COLO668 (cell line): ENCODE results near the gene OSBP.
"Not testable (repeated sequence)": the region's sequence is repeated elsewhere in the genome, so short reads cannot be mapped to it uniquely, and the experiment has no call there.

Experiments
- DNase-seq: peaks from one replicate; lab custom pipeline; 2025; ENCODE audit not compliant: unreplicated experiment; lab: John Stamatoyannopoulos, UW

The OSBP gene

DNA sequence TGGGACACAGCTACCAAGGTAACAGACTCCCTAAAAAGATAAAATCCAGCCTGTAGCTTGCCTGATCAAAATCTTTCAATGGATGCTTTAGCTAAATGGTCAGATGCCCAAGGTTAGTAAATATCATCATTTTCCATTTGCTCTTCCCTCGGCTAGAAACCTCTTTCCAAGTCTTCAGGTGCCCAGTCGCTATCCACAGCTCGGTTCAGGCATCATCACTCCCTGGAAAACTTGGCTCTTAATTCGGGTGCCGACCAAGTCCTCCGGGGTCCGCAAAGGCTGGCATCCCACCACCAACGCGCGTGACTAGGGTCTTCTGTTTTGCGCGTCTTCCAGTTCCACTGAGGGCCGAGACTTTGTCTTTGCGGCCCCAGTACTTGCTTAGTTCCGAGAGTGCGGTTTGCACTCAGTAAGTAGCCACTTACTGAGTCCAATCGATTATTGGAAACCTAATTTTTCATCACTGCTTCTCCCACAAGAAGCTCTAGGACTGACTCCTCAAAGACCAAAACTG lies 59.9 kb downstream of the OSBP start:
- DNase-seq: no peak

DNA sequence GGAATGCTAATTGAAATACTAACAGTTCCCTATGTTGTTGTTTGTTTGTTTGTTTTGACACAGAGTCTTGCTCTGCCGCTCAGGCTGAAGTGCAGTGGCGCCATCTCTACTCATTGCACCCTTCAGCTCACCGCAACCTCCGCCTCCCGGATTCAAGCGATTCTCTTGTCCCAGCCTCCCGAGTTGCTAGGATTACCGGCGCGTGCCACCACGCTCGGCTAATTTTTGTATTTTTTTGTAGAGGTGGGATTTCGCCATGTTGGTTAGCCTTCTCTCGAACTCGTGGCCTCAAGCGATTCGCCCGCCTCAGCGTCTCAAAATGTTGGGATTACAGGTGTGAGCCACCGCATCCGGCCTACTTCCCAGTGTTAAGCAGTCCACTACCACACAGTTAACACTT lies 62.3 kb downstream of the OSBP start:
- DNase-seq: no peak

DNA sequence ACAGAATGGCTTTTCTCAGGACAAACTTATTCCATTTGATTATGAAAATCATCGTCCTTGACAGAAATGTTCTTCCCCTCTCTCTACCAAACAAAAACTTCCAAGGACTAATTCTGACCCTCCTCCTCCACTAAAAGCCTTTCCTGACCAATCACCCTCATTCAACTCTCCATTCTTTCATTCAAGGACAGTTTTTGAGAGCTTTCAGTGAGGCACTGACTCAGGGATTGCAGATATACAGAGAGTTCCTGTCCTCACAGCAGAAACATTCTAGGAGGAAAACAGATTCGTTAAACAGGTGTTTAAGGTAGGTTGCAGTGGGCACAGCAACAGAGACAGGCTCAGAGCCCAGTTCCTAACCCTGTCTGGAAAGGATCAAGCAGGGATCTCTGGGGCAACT lies 62.7 kb downstream of the OSBP start:
- DNase-seq: no peak

DNA sequence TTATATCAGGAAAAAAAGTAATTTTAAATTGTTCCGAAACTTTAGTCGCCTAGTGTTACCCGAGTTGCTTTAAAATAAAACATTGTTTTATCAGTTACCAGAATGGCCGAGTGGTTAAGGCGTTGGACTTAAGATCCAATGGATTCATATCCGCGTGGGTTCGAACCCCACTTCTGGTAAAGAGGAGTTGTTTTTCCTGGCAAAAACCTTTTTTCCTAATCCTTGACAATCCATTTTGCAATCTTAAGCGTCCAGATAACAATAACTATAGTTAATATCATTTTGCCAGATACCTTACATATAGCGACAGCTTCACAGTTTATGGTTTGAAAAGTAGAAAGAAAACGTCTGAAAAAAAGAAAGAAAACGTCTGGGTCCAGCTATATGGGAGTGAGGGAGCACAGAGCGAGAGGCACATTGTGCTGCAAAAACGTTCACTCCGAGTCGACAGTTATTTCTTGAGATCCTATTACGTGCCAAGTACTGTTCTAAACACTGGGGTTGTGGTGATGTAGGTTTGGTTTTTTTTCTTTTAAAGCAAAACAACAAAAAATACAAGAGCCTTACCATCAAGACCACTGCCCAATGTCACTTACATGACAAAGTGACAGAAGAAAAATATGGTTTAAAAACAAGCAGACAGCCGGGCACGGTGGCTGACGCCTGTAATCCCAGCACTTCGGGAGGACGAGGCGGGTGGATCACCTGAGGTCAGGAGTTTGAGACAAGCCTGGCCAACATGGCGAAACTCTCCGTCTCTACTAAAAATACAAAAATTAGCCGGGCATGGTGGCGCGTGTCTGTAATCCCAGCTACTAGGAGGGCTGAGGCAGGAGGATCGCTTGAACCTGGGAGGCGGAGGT lies 63.7 kb downstream of the OSBP start:
- DNase-seq: no peak

DNA sequence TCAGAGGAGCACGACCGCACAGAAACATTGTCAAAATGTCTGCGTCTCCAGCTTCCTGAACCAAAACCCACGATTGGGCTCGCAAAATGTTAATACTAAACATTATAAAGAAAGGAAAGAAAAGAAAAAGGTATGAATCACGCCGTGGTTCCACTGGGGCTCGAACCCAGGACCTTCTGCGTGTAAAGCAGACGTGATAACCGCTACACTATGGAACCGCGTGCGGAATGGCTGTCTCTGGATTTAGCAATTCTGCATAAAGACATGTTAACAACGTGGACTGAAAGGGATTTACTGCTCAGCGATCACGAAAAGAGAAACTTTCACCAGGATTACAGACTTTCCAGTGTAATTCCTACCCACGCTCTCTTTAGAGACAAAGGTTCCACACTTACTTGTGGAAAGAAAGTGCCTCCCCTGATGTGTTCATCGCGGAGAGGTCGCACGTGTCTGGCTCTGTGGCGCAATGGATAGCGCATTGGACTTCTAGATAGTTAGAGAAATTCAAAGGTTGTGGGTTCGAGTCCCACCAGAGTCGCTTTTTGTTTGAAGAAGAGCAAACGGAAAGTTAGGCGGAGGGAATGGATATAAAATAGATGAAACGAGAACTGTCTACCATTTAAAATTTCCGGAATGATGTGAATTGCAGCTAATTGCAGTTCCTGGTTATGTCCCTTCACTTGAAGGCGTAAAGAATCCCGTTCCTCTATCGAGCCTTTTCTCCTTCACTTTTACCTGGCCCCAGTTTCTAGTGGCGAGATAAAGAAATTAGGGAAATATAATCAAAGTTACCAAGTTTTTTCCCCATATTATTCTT lies 64.5 kb downstream of the OSBP start:
- DNase-seq: peak; percentile 82

DNA sequence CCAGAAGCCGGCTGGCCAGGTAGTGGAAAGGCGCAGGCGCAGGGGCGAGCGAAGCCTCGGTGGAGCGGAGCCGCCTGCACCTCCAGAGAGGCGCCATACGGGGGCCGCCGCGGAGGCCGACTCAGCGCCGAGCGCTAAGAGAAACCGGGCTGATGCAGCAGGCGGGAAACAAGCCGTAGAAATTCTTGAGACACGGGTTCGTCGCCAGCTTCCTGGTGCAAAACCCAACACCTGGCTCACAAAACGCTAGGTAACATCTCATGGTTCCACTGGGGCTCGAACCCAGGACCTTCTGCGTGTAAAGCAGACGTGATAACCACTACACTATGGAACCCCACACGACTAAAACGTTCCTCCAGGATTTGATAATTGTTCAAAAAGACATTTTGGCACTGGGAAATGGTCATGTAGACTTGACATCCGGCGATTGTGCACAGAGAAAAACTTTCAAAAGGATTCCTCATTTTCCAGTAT lies 65.2 kb downstream of the OSBP start:
- peak; percentile 92 for DNase-seq

DNA sequence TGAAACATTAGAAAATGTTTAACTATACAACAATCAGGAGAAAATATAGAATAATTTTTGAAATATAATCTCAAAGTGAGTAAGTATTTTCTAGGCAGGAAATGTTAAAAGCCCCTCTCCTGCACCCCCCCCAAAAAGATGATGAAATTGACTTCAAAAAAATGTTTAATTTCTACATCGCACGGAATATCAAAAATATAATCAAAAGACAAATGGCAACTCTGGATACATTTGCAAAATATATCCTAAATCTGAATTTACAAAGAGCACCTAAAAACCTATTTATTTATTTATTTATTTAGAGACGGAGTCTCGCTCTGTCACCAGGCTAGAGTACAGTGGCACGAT lies 67.3 kb downstream of the OSBP start:
- DNase-seq: no peak

DNA sequence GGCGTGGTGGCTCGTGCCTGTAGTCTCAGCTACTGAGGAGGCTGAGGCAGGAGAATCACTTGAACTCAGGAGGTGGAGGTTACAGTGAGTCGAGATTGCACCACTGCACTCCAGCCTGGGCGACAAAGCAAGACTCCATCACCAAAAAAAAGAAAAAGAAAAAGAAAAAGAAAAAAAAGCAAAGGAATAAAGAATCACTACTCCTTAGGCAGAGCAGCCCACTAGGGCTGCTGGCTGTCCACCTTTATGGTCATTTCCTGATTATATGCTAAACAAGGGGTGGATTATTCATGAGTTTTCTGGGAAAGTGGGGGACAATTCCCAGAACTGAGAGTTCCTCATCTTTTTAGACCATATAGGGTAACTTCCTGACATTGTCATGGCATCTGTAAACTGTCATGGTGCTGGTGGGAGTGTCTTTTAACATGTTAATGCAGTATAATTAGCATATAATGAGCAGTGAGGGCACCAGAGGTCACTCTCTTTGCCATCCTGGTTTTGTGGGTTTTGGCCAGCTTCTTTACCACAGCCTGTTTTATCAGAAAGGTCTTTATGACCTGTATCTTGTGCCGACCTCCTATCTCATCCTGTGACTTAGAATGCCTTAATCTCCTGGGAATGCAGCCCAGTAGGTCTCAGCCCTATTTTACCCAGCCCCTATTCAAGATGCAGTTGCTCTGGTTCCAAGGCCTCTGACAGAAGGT lies 67.8 kb downstream of the OSBP start:
- not testable (repeated sequence) for DNase-seq

DNA sequence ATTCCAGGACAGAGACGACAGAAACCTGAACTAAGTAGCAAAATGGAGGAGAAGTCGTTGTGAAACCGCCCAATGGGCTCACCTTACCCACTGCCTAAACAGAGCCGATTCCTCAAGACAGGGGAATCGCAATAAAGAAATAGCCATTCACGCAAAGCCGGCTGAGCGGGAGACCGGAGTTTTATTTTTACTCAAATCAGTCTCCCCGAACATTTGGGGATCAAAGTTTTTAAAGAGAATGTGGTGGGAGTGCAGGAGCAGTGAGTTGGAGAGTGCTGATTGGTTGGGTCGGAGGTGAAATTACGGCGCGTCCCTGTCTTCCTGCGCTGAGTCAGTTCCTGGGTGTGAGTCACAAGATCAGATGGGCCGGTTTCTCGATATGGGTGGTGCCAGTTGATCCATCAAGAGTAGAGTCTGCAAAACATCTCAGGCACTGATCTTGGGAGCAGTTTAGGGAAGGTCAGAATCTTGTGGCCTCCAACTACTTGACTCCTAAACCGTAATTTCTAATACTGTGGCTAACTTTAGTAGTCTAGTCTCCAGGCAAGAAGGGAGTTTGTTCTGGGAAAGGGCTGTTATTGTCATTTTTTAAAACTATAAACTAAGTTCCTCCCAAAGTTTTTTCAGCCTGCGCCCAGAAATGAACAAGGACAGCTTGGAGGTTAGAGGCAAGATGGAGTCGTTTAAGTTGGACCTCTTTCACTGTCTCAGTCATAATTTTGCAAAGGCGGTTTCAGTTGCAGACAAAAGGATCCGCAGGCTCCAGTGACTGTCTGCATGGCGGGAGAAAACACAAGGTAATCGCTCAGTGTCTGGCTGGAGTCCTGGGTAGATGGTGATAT lies 70.2 kb downstream of the OSBP start:
- DNase-seq: no peak

DNA sequence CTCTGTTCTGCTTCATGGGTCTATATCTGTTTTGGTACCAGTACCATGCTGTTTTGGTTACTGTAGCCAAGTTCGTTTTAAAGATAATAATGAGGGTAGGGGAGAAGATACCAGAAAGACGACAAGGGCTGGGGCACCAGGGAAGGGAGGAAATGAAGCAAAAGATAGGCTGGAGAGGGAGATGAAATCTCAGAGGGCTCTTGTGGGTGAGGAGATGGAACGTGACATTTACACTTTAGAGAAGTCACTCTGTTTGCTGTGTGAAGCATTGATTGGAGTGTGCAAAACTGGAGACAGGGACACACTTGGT lies 70.8 kb downstream of the OSBP start:
- DNase-seq: no peak

DNA sequence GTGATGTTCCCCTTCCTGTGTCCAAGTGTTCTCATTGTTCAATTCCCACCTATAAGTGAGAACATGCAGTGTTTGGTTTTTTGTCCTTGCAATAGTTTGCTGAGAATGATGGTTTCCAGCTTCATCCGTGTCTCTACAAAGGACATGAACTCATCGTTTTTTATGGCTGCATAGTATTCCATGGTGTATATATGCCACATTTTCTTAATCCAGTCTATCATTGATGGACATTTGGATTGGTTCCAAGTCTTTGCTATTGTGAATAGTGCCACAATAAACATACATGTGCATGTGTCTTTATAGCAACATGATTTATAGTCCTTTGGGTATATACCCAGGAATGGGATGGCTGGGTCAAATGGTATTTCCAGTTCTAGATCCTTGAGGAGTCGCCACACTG lies 71.9 kb downstream of the OSBP start:
- not testable (repeated sequence) for DNase-seq

DNA sequence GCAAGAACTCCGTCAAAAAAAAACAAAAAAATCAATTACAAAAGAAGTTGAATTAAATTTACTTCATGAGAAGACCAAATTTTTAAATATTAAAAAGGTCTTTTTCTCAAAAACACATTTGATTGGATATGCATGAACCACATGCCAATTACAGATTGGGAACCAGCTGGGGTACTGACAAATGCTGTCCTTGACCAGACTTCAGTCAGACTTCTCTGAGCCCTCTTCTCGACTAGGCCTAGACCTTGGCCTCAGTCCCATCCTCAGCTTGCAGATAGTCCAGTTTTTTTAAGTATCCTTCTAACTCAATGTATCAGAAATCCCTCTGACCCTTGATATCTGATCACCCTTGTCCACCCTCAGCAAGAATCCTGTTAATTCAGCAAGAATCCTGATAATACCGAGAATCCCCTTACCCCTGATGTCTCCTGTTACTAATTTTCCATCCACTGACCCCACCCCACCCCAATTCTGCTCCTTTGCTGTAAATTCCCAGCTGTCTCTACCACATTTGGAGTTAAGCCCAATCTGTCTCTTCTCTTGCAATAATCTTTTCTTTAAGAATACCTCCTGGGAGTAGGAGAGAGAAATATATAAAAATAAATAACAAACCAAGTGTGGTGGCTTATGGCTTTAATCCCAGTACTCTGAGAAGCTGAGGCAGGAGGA lies 73.3 kb downstream of the OSBP start:
- DNase-seq: no peak

DNA sequence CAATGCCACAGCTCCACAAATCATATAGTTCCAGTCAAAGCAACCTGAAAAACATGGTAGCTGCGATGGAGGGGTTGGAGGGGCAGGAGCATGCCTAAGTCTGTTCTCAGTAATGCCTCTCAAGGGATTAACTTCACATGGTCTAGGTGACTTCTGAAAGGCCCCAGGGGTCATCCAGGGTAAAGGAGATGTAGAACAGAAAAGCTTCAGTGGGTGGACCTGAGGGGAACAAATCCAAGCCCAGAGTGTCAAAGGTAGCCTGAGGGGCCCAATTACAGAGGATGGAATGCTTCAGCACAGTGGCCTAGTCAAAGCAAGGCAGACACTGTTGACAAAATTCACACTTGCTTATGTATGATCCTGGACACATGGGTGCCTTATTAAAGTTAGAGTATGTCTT lies 80.9 kb downstream of the OSBP start:
- no peak for DNase-seq

DNA sequence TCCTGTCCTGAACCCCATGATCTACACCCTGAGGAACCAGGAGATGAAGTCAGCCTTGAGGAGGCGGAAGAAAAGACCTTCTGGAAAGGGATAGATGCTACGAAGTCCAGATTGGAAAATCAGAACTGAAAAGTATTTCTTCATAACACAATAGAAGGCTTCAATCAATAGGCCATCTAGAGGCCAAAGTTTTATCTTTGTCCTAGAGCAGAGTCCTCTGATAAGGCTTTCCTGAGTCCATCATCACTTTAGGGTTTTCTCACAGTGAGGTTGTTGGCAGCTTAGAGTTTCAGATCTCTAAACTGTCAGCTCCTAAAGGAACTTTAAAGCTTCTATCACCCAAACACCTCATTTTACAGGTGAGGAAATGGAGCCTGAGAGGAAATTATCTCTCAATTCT lies 83.0 kb downstream of the OSBP start:
- DNase-seq: no peak

DNA sequence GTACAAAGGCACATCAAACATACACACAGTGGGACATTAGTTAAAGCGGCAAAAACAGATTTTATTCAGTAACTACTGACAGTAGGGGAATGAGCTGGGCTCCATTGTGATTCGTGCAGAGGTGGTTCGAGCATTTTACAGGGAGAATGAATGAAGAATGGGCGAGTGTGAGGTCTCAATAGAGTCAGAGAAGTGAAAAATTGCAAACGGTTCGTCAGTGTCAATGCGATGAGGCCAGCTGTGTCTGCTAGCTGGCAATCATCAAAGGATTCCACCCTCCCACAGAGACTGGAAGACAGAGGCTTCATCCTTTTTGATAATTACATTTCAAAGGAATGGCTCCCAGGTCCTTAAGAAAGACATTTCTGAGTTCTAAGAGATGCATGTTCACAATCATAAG lies 86.9 kb downstream of the OSBP start:
- no peak for DNase-seq
